PC-9 (cell line): ENCODE measurements around the gene CREB1. TPM values are rescaled to one million over a fixed set of nuclear protein-coding genes. Genes with fewer than 3 reads are reported as not detected.

Experiments used
- BruUV-seq: library from RNA; stranded (reverse); fragments of 400-500 nt; replicated peaks from 2 replicates; lab custom pipeline; 2021; lab: Mats Ljungman, UMichigan
- CTCF ChIA-PET: fragments of 300-600 bp; sonication (Branson Sonifier 250); formaldehyde crosslinking; loops from one replicate; lab custom pipeline; 2022; ENCODE audit warnings: antibody characterized with exemption; lab: Charles Lee
- POLR2A ChIA-PET: fragments of 300-600 bp; sonication (Branson Sonifier 250); formaldehyde crosslinking; loops from one replicate; lab custom pipeline; 2022; ENCODE audit warnings: antibody characterized with exemption; ENCODE audit not compliant: unreplicated experiment; lab: Charles Lee
- DNase-seq, 2 experiments: peaks; one replicate each; pipeline versions ENCODE4 v3.0.0 to v3.0.0-alpha.2; 2015 to 2022; ENCODE audit warnings: mixed read lengths in 1 of 2
- H2AFZ ChIP-seq: fragments of 200-600 bp; sonication (generic); 2 replicates; pipeline ENCODE4 v1.8.1; 2017; ENCODE audit warnings: antibody characterized with exemption
- H3F3A ChIP-seq: fragments of 200-600 bp; sonication (generic); 2 replicates; pipeline ENCODE4 v1.8.1; 2017; ENCODE audit warnings: antibody characterized with exemption, mild to moderate bottlenecking, low read depth; ENCODE audit not compliant: insufficient read depth
- H3K27ac ChIP-seq: fragments of 200-600 bp; sonication (generic); 2 replicates; pipeline ENCODE4 v1.6.1; 2016; ENCODE audit warnings: mixed run types
- H3K27me3 ChIP-seq: fragments of 200-600 bp; sonication (generic); 2 replicates; pipeline ENCODE4 v1.6.1; 2016; ENCODE audit warnings: low read depth, mixed run types; ENCODE audit not compliant: insufficient read depth
- H3K36me3 ChIP-seq: fragments of 200-600 bp; sonication (generic); 2 replicates; pipeline ENCODE4 v1.6.1; 2016; ENCODE audit warnings: low read depth, mixed run types
- H3K4me1 ChIP-seq: fragments of 200-600 bp; sonication (generic); replicated peaks from 2 replicates; pipeline ENCODE4 v1.6.1; 2016; ENCODE audit warnings: mixed run types; ENCODE audit not compliant: insufficient read depth
- H3K4me2 ChIP-seq: fragments of 200-600 bp; sonication (generic); 2 replicates; pipeline ENCODE4 v1.6.1; 2017; ENCODE audit warnings: mixed run types
- H3K4me3 ChIP-seq: fragments of 200-600 bp; sonication (generic); 2 replicates; pipeline ENCODE4 v1.6.1; 2016; ENCODE audit warnings: mixed run types
- H3K79me2 ChIP-seq: fragments of 200-600 bp; sonication (generic); 2 replicates; pipeline ENCODE4 v1.6.1; 2017; ENCODE audit warnings: low read depth, mixed run types
- H3K9me2 ChIP-seq: fragments of 200-600 bp; sonication (generic); 2 replicates; pipeline ENCODE4 v1.8.1; 2017; ENCODE audit warnings: mild to moderate bottlenecking; ENCODE audit not compliant: insufficient read depth
- H3K9me3 ChIP-seq: fragments of 200-600 bp; sonication (generic); 2 replicates; pipeline ENCODE4 v1.8.1; 2016; ENCODE audit warnings: low read depth; ENCODE audit not compliant: insufficient read depth
- H4K20me1 ChIP-seq: fragments of 200-600 bp; sonication (generic); 2 replicates; pipeline ENCODE4 v1.8.1; 2017; ENCODE audit not compliant: insufficient read depth
- EZH2 ChIP-seq: fragments of 200-600 bp; sonication (generic); IDR thresholded peaks from 2 replicates; pipeline ENCODE4 v1.8.0; 2017; ENCODE audit warnings: antibody characterized with exemption, low read depth
- intact Hi-C: fragments of 100-400 bp; cut with micrococcal nuclease; formaldehyde crosslinking; loops from one replicate; pipeline ENCODE4 v1.10.0; 2022; ENCODE audit not compliant: unreplicated experiment
- total RNA-seq: library from RNA; stranded (reverse); gene quantifications from 2 replicates; pipeline ENCODE4 v1.2.3, GENCODE V29; 2021
- TF ChIP-seq, protein P1 (sequence below): fragments of 200-600 bp; sonication (generic); conservative IDR thresholded peaks from 2 replicates; pipeline ENCODE4 v1.6.1; 2017; ENCODE audit warnings: mixed run types, antibody characterized with exemption, mild to moderate bottlenecking, moderate library complexity

Gene CREB1
- total RNA-seq, 1 experiment from 2014 or later, result 42.2 TPM

DNA sequence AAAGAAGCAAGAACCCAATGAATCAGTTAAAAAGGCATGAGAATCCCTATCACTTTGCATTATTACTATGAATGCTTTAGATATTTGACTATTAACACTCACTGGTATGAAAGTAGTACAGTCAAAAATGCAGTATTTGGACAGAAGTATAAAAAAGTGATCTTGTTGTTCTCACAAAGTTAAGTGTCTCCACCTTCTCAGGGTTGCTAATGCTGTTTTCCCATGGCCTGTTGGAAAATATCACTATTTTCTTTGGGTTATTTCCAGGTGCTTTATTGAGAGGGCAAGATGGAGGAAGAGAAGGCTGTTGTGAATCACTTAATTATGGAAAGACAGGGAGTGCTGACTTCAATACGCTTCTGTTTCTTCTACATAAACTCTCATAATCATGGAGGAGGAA is 13.6 kb upstream of the CREB1 start:
- CTCF ChIA-PET, result no interaction called here
- no peak overlapping the region for H3K4me2 ChIP-seq
- POLR2A ChIA-PET, result no interaction called here

DNA sequence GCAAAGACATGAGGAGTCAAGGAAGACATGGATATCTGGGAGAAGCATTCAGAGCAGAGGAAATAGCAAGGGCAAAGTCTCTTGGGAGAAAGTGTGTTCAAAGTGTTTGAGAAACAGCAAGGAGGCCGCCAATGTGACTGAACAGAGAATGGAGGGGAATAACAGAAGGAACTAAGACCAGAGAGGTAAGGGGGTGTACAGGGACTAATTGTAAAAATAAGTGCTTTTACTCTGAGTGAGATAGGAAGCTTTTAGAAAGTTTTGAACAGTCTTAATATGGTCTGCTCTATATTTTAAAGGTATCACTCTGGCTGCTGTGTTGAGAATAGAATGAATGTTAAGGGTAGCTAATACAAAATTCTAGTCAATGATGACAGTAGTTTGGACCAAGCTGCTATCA is 6.8 kb upstream of the CREB1 start:
- H3F3A ChIP-seq, result no peaks in the 10 kb centered on the region; the same call in 1 of the 2 replicates
- TF ChIP-seq, protein P1, sequence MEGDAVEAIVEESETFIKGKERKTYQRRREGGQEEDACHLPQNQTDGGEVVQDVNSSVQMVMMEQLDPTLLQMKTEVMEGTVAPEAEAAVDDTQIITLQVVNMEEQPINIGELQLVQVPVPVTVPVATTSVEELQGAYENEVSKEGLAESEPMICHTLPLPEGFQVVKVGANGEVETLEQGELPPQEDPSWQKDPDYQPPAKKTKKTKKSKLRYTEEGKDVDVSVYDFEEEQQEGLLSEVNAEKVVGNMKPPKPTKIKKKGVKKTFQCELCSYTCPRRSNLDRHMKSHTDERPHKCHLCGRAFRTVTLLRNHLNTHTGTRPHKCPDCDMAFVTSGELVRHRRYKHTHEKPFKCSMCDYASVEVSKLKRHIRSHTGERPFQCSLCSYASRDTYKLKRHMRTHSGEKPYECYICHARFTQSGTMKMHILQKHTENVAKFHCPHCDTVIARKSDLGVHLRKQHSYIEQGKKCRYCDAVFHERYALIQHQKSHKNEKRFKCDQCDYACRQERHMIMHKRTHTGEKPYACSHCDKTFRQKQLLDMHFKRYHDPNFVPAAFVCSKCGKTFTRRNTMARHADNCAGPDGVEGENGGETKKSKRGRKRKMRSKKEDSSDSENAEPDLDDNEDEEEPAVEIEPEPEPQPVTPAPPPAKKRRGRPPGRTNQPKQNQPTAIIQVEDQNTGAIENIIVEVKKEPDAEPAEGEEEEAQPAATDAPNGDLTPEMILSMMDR, result no peak
- no peak for TF ChIP-seq EZH2
- CTCF ChIA-PET, result no interaction called here

More for the DNA sequence above, 13.6 kb upstream of the CREB1 start:
- no peak for DNase-seq
- Histone ChIP-seq H3K36me3 (no peaks in the 10 kb centered on the region), H3K27me3 (no peaks in the 10 kb centered on the region), H3K9me3 (no peaks in the 10 kb centered on the region), H3K27ac (no peak overlapping the region), H2AFZ (no peak overlapping the region), H3K9me2 (no peaks in the 10 kb centered on the region), H3K4me3 (no peak overlapping the region), H3K4me1 (peaks cover 34% of the 10 kb centered on the region), H3K79me2 (no peaks in the 10 kb centered on the region), H4K20me1 (no peaks in the 10 kb centered on the region), H3F3A (peaks cover 23% of the 10 kb centered on the region)
- BruUV-seq, result no TSS peak
- no peak for TF ChIP-seq EZH2
- TF ChIP-seq, protein P1, result no peak
- intact Hi-C loops, result no loop called here

DNA sequence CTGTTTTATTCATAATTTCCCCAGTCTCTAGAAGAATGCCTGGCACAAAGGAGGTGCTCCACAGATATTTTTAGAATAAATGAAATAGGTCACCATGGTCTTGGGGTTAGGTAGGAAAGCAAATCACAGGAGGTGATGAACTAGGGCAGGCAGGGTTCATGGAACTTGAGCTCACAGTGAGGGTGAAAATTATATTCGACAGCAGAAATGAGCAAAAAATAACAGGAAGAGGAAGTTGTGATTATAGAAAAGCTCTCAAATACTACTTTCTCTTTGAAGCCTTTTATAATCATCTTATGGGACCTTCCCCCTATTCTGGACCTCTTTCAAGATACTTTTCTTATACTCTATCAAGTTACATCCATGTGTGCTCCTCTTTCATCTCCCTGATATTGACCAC is 4.5 kb upstream of the CREB1 start:
- Histone ChIP-seq H4K20me1 (no peaks in the 10 kb centered on the region), H3F3A (no peaks in the 10 kb centered on the region; the same call in 1 of the 2 replicates), H3K27me3 (no peaks in the 10 kb centered on the region), H3K9me2 (no peaks in the 10 kb centered on the region), H3K36me3 (no peaks in the 10 kb centered on the region), H3K4me2 (no peak overlapping the region), H3K4me3 (no peak overlapping the region), H3K4me1 (peaks cover 5% of the 10 kb centered on the region; the same call in 1 of the 2 replicates), H2AFZ (no peak overlapping the region), H3K79me2 (0 out of 2 replicates have a peak, but pooled peaks cover 6% of the 10 kb centered on the region), H3K9me3 (no peaks in the 10 kb centered on the region), H3K27ac (no peak overlapping the region)
- no TSS peak for BruUV-seq
- no peak for TF ChIP-seq EZH2
- TF ChIP-seq, protein P1, result no peak
- no peak for DNase-seq
- CTCF ChIA-PET, result no interaction called here
- intact Hi-C loops, result no loop called here
- POLR2A ChIA-PET, result no interaction called here

More for the DNA sequence above, 6.8 kb upstream of the CREB1 start:
- H3K4me1 ChIP-seq, result peaks cover 3% of the 10 kb centered on the region; the same call in 1 of the 2 replicates
- no peaks in the 10 kb centered on the region for H3K36me3 ChIP-seq
- H3K27me3 ChIP-seq, result no peaks in the 10 kb centered on the region
- no peaks in the 10 kb centered on the region for H3K9me3 ChIP-seq
- H3K4me3 ChIP-seq, result no peak overlapping the region
- DNase-seq, result no peak
- intact Hi-C loops, result no loop called here
- H3K4me2 ChIP-seq, result no peak overlapping the region
- H3K79me2 ChIP-seq, result 0 out of 2 replicates have a peak, but pooled peaks cover 3% of the 10 kb centered on the region
- no TSS peak for BruUV-seq
- no peak overlapping the region for H2AFZ ChIP-seq
- POLR2A ChIA-PET, result no interaction called here
- no peak overlapping the region for H3K27ac ChIP-seq
- no peaks in the 10 kb centered on the region for H4K20me1 ChIP-seq
- H3K9me2 ChIP-seq, result no peaks in the 10 kb centered on the region
